AG10803 (cell line): ENCODE data around the gene PNMA8C.
"Not testable (repeated sequence)": the region's sequence is repeated elsewhere in the genome, so short reads cannot be mapped to it uniquely, and the experiment has no call there.

ENCODE experiments used
- DNase-seq: peaks from one replicate; pipeline ENCODE4 v3.0.0; 2010; ENCODE audit warnings: low read depth
- H3K4me3 ChIP-seq: 2 replicates; pipeline ENCODE4 v1.5.1; 2011; ENCODE audit warnings: mild to moderate bottlenecking, low read length, control low read depth
- CTCF ChIP-seq: conservative IDR thresholded peaks from 2 replicates; pipeline ENCODE4 v1.5.1; 2011; ENCODE audit warnings: mild to moderate bottlenecking, low read length, control low read depth, inconsistent platforms

PNMA8C gene

GRCh38 chr19:46380690-46381089 is 48.0 kb downstream of the PNMA8C start:
- no peak overlapping the region for H3K4me3 ChIP-seq
- DNase-seq = no peak
- TF ChIP-seq CTCF = no peak

- H3K4me3 ChIP-seq = no peak overlapping the region
- TF ChIP-seq CTCF = no peak
- peak; percentile 94 for DNase-seq
Measured at GRCh38 chr19:46378268-46378667, 50.5 kb downstream of the PNMA8C start.

GRCh38 chr19:46376241-46377153 is 52.2 kb downstream of the PNMA8C start:
- no peak overlapping the region for H3K4me3 ChIP-seq
- no peak for TF ChIP-seq CTCF
- DNase-seq = no peak

- DNase-seq, H3K4me3 ChIP-seq: not testable (repeated sequence)
Measured at GRCh38 chr19:46375476-46376067, 53.2 kb downstream of the PNMA8C start.
